GM06990 (cell line): Measurements from ENCODE around the gene SUN2.

Experiments
- DNase-seq: peaks from one replicate; pipeline ENCODE4 v3.0.0-alpha.2; 2011; ENCODE audit not compliant: insufficient read length; ENCODE audit errors: extremely low read depth
- H3K27me3 ChIP-seq: replicated peaks from 2 replicates; pipeline ENCODE4 v1.6.0; 2011; ENCODE audit warnings: low read length; ENCODE audit not compliant: control insufficient read depth, insufficient read depth
- H3K36me3 ChIP-seq: 2 replicates; pipeline ENCODE4 v1.5.1; 2011; ENCODE audit warnings: low read length; ENCODE audit not compliant: control insufficient read depth, insufficient read depth
- H3K4me3 ChIP-seq: replicated peaks from 2 replicates; pipeline ENCODE4 v1.5.1; 2011; ENCODE audit warnings: low read depth, mild to moderate bottlenecking, control low read depth, low read length
- CTCF ChIP-seq: IDR thresholded peaks from 2 replicates; pipeline ENCODE4 v1.5.1; 2011; ENCODE audit warnings: low read length, control low read depth, mild to moderate bottlenecking, inconsistent platforms; ENCODE audit not compliant: insufficient read depth, poor library complexity, severe bottlenecking

Gene SUN2

GRCh38 chr22:38727530-38728451 lies 28.0 kb downstream of the SUN2 start:
- peaks cover 65% of the 10 kb centered on the region for H3K36me3 ChIP-seq
- DNase-seq: no peak
- H3K4me3 ChIP-seq: no peak overlapping the region
- H3K27me3 ChIP-seq: no peaks in the 10 kb centered on the region
- no peak for TF ChIP-seq CTCF

GRCh38 chr22:38727123-38727522 lies 28.7 kb downstream of the SUN2 start:
- Histone ChIP-seq H3K4me3 (no peak overlapping the region), H3K36me3 (peaks cover 67% of the 10 kb centered on the region), H3K27me3 (no peaks in the 10 kb centered on the region)
- DNase-seq: no peak
- TF ChIP-seq CTCF: no peak

- no peak for DNase-seq
- Histone ChIP-seq H3K36me3 (peaks cover 69% of the 10 kb centered on the region), H3K4me3 (no peak overlapping the region), H3K27me3 (no peaks in the 10 kb centered on the region)
- no peak for TF ChIP-seq CTCF
Measured at GRCh38 chr22:38725900-38726655, 29.7 kb downstream of the SUN2 start.

DNA sequence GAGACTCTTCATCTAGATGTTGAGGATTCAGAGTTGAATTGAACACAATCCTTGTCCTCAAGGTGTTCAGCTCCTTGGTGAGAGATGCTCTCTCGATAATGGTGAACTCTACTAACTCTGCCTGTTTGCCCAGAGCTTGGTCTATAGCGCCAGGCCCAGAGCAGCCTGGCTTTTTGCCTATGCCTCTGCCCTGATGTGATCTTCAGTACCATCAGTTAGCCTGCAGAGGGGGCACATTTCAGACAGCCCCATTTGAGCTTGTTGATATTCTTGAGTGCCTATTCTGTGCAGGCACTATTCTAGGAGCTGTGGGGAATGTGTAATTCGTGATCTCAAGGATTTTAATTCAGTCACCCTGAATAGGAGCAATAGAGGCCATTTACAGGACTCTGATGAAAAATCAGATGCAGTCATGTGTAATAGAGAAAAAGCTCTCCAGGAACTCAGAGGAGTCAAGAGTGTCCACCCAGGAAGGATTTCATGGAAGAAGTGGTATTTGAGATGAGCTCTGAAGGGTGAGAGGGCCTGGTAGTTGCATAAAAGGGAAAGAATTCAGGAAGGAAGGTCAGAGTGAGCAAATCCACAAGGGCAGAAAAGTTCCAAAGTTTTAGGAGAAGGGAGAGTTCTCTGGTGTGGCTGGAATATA lies 30.7 kb downstream of the SUN2 start:
- TF ChIP-seq CTCF: peak; percentile 56
- DNase-seq: no peak
- Histone ChIP-seq H3K36me3 (peaks cover 63% of the 10 kb centered on the region), H3K27me3 (no peaks in the 10 kb centered on the region), H3K4me3 (no peak overlapping the region)

DNA sequence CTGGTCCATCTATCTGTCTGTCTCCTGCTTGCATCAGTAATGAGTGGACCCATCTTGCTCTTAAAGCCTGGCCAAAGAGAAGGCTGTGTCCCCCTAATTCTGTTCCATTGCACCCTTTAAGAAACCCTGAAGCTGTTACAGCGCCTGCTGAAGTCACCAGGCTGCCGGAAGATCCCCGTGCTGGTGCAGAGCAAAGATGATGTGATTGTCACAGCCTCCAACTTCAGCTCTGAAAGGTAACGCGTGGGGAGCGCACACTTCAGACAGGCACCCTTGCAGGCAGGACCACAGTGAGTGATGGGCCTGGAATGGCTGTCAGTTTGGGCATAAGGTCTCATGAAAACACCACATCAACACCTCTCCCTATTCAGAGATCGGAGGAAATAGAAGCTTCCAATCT lies 31.6 kb downstream of the SUN2 start:
- Histone ChIP-seq H3K4me3 (no peak overlapping the region), H3K36me3 (peaks cover 55% of the 10 kb centered on the region), H3K27me3 (no peaks in the 10 kb centered on the region)
- DNase-seq: no peak
- no peak for TF ChIP-seq CTCF
